ENCODE results near the gene REEP1.

DNA sequence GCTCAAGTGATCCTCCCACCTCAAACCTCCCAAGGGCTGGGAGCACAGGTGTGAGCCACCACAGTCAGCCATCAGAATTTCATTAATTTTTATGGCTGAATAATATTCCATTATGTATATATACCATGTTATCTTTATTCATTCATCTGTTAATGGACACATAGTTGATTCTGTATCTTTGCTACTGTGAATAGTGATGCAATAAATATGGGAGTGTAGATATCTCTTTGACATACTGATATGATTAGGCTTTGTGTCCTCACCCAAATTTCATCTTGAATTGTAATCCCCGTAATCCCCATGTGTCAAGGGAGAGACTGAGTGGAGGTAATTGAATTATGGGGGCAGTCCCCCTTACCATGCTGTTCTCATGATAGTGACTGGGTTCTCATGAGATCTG, 38.2 kb upstream of the REEP1 start:
- TF ChIP-seq RNF2 (IDR thresholded peaks at IDR 0.05; ENCODE audit: borderline replicate concordance, low read depth) (no peak), CTCF (IDR thresholded peaks at IDR 0.05) (no peak), REST (IDR thresholded peaks at IDR 0.05) (no peak), POLR2A (IDR thresholded peaks at IDR 0.05; ENCODE audit: low read length) (no peak), PBX3 (IDR thresholded peaks at IDR 0.05) (no peak), ESRRA (IDR thresholded peaks at IDR 0.05; ENCODE audit: borderline replicate concordance, low read length) (no peak), USF2 (IDR thresholded peaks at IDR 0.05) (no peak), EP300 (IDR thresholded peaks at IDR 0.05) (no peak), RCOR1 (IDR thresholded peaks at IDR 0.05; ENCODE audit: low read depth, low read length) (no peak), RFX5 (IDR thresholded peaks at IDR 0.05) (no peak)
